NCI-H2081 treated with DMSO at 0.1 percent for 48 hours (cell line): ENCODE results near the gene BARX1.
A peak's percentile ranks its signal among the peaks of the same experiment; 100 is the strongest.
"Not testable (repeated sequence)": the region's sequence is repeated elsewhere in the genome, so short reads cannot be mapped to it uniquely, and the experiment has no call there.

ENCODE experiments used
- DNase-seq: peaks from one replicate; lab custom pipeline; 2025; lab: John Stamatoyannopoulos, UW

The BARX1 gene

GRCh38 chr9:93965830-93966577 lies 10.8 kb upstream of the BARX1 start:
- DNase-seq, result no peak

DNA sequence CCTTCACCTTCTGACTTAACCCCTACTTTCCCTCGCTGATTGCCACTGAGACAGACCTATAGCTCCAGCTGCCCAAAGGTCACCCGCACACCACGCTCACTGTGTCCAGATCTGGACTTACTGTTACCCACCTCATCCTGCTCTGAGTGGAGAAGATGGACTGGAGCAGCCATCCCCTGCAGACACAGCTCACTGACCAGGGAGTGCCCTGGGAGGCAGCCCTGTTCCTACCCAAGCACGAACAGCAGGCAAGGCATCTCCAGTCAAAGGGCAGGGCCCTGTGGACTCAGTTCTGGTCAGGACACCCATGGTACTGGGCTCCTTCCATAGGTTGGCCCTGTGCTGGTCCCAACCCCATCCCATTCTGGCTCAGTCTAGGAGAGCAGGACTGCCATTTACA lies 9.5 kb upstream of the BARX1 start:
- DNase-seq, result no peak

- no peak for DNase-seq
Observed at GRCh38 chr9:93963969-93964368, 8.8 kb upstream of the BARX1 start.

DNA sequence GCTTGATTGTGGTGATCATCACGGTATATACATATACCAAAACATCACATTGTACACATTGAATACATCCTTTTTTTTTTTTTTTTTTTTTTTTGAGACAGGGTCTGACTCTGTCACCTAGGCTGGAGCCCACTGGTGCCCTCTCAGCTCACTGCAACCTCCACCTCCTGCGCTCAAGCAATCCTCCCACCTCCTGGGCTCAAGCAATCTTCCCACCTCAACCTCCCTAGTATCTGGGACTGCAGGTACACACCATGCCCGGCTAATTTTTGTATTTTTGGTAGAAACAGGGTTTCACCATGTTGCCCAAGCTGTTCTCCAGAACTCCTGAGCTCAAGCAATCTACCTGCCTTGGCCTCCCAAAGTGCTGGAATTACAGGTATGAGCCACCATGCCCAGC lies 8.3 kb upstream of the BARX1 start:
- DNase-seq, result not testable (repeated sequence)

DNA sequence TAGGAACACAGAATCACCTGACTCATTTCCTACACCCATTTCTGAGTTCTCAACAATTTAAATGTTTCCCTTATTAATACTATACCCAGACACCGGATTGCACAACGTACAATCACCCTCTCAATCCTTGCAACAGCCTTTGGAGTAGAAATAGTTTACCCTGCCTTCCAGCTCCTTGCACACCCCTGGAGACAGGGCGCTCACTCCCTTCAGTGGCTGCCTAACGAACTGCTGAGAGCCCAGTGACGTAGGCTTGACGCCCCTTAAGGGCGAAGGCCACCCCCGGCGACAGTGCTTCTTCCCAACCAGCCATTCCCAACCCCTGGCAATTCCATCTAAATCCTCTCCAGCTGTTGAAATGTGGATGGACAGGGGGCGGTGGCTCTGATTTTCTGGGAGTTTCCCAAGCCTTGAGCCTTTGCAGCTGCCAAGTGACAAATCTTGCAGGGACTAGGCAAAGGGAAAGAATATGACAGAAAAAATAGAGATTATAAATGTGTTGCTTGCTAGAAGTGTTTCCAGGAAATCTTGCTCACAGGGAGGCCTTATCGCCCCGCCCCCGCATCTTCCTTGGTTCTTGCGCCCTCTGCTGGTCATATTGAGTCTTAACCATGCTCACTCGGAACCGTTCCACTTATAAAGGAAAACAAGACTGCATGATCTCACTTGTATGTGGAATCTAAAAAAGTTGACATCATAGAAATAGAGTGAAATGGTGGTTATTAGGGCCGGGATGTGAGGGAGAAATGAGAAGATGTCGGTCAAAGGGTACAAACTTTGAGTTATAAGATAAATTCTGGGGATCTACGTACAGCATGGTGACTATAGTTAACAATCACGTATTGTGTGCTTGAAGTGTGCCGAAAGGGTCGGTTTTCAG lies 7.6 kb upstream of the BARX1 start:
- peak; percentile 46 for DNase-seq

- no peak for DNase-seq
Observed at GRCh38 chr9:93962017-93962416, 6.9 kb upstream of the BARX1 start.

- DNase-seq, result no peak
Observed at GRCh38 chr9:93960971-93961841, 6.1 kb upstream of the BARX1 start.

- no peak for DNase-seq
Observed at GRCh38 chr9:93960221-93960970, 5.2 kb upstream of the BARX1 start.

DNA sequence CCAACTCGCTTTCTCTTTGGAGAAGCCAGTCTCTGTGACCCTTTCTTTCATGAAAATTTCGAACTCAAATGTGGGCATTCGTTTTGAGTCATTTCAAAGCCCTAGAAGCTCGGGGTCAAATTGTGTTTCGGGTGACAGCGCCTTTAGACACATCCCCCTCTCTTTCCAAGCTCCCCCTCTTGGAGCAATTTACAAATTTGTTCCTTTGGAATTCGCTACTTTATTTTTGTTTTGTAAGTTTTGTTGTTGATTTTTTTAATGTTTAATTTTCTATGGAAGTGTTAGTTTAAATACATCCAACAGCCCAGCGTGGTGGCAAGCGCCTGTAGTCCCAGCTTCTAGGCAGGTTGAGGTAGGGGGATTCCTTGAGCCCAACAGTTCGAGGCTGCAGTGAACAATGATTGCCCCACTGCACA lies 4.6 kb upstream of the BARX1 start:
- no peak for DNase-seq

DNA sequence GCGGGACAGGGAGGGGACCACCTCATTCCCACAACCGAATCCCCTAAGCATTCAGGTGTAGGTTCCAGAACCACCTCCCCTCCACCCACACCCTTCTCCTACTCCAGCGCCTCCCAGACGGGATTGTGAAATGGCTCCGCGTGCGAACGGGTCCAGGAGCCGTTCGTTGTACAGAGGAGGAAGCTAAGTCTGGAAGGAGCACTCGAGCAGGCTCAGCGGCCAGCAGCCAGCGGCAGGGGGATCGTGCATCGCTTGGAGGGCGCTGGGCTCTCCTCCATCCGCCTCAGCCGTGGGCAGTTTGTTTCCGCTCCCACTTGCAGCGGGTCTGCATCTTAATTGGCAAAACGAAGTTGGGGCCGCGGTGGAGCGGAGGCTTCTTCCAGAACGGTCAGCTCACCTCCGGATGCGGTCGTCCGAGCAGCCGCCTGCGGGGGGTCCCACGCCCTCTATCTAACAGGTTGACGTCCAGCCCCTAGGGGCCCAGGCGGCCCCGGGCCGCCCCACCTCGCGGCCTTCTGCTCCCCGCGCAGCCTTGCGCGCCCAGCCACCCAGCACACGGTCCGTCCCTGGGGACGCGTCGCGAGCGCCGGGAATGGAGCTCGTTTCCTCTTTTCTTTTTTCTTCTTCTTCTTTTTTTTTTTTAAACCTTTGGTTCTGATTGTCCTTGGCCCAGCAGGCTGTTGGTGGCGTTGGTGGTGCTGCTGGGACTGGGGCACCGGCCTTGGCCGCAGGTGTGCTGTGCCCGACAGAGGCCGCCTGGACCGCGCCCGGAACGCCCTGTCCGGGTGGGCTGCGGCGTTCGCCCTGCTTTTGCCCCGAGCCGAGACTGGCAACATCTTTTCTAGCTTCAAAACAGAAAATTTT lies 3.9 kb upstream of the BARX1 start:
- DNase-seq, result no peak

- DNase-seq, result no peak
Observed at GRCh38 chr9:93958121-93958818, 3.1 kb upstream of the BARX1 start.

- DNase-seq, result no peak
Observed at GRCh38 chr9:93955981-93956784, 1.0 kb upstream of the BARX1 start.

DNA sequence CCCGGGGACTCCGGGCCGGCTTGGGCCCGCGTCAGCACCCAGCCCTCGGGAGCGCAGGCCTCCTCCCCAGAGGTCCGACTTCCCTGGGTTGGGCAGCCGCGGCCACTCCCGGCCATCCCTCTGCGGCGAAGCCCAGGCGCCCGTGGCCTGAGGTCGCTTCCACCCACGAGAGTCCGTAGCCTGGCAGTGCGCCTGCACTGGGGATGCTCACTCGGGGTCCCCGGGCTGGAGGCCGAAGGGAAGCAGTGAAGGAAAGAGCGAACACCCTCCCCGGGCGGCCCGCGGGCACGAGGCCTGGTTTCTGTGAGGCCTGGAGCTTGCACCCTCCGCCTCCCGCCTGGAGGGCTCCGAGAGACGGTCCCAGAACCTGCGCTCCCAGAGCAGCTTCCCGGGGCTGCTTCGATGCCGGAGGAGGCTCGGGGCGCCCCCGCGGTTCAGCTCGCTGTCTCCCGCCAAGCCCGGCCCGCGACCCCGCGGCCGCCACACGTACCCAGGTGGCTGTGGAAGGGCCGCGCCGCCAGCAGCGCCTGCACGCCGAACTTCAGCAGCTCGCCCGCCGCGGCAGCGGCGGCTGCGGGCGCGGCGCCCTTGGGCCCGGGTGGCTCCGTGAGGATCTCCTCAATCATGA lies 607 bp downstream of the BARX1 start:
- DNase-seq, result no peak

DNA sequence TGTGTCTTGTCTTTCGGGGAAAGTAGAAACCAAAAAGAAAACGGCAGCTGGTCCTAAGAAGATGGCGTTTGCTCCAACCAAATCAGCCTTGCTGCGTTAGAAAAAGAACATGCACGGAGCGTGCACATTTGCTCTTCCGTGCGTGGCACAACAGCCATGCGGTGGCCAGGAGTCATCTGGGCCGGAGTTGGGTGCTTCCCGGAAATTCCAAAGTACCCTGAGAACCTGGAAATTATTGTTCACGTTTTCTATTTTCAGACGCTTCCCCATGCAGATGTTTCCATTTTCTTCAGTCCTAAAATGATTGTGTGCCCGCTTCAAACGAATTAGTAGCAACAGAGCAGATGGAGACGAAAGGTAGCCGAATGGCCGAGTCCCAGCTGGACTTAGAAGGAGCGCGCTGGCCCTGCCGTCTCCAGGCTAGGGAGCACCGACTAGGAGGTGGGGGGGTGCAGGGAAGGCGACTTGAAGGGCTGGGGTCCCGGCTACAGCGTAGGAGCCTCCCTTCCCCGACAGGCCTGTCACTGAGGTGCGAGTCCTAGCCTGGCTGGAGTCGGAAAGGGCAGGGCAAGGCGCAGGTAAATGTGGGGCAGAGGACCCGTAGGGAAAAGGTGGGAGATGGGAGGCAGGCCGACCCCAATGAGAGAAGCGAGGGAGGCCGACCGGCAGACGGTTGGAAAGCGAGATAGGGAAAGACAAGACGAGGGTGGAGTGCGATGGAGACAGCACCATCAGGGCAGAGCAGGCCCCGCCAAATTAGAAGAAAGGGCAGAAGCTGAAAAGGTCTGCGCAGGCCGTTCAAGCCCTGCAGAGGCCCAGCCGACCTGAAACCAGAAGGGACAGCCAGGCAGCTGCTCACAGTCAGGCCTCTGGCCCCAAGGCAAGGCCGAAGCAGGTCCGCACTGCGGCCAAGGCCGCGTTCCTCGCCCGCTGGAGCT lies 1.4 kb downstream of the BARX1 start:
- DNase-seq, result no peak

DNA sequence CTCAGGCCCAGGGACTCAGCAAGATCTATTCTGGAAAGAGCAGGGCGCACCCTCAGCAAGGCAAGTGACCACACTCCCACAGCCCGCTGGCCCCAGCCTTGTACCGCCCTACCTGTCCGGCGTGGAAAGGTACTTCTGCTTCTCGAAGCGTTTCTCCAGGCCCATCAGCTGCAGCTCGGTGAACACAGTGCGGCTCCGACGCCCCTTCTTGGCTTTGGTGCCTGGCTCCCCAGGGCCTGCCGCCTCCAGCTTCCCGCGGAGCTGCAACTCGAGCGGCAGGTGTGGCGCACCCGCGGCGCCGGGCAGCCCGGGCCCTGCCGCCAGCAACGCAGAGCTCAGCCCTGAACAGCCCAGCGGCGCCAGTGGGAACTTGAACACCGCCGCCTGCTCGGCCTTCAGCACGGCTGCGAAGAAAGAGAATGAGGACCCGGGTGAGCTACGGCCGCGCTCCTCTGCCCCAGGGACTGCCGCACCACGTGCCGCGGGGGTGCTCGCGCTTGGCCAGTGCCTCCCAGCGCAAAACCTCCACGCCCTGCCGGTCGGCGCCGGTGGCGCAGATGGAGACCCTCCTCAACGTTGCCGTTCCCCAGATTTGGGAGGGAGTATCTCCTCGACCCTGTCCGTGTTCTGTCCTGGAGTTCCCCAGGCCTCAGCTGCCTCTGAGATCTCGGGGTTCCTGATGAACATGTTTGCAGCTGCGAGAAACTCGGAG lies 2.2 kb downstream of the BARX1 start:
- DNase-seq, result no peak

GRCh38 chr9:93952119-93952783 lies 2.9 kb downstream of the BARX1 start:
- DNase-seq, result no peak
